Gastroesophageal sphincter (tissue), 3 donors: ENCODE data around the gene RTN4R.

Experiments used
- EP300 ChIP-seq: sonication (generic); formaldehyde crosslinking; IDR thresholded peaks from one replicate; pipeline ENCODE4 v1.6.1; 2017; ENCODE audit warnings: antibody characterized with exemption, mild to moderate bottlenecking
- POLR2A ChIP-seq, 2 donors: fragments of 450-650 bp; IDR thresholded peaks; one replicate each; pipeline ENCODE4 v1.6.1; 2017; ENCODE audit warnings: antibody characterized with exemption in 2 of 2, mild to moderate bottlenecking in 2 of 2, moderate library complexity in 1 of 2
- POLR2AphosphoS5 ChIP-seq: sonication (generic); formaldehyde crosslinking; IDR thresholded peaks from one replicate; pipeline ENCODE4 v1.6.1; 2017; ENCODE audit warnings: antibody characterized with exemption
- TF ChIP-seq, protein P1 (sequence below), 4 experiments: fragments of 200-600 bp in 2 of 4; fragments of 450-650 bp in 2 of 4; sonication (generic) in 1 of 4; IDR thresholded peaks; one replicate each; pipeline ENCODE4 v1.5.1; 2017 to 2019; ENCODE audit warnings: antibody characterized with exemption in 4 of 4, mild to moderate bottlenecking in 2 of 4, moderate library complexity in 2 of 4

DNA sequence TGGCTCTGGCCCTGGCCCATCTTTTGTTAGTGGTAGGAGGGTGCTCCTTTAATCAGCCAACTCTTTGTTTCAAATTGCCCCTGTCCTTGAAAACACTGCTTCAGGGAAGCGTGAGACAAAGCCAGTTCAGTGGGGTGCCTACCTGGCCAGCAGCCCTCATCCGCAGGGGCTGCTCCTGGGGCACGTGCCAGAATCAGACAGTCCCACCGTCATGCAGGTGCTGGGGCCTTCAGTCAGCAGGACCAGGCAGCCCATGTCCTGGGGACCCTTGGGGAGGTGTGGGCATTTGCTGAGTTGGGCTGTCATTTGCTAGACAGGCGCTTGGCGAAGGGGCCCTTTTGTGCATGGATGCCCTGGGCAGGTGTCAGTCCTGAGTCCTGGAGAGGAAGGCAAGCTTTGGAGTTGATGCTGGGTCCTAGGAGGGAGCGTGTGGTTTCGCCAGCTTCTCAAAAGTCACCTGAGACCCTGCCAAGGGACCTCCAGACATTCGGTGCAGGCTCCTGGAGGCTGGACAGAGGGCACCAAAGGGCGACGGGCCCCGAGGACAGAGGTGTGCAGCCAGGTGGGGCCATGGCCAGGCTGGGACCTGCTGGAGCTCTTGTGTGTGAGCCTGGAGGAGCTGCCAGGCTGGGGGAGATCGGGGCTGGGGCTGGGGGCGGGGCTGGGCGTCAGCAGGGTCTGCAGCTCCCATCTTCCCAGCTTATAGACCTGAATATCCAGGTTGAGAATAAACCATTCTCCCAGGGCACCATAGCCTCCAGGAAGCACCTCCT lies 15.0 kb upstream of the RTN4R start:
- TF ChIP-seq, protein P1, sequence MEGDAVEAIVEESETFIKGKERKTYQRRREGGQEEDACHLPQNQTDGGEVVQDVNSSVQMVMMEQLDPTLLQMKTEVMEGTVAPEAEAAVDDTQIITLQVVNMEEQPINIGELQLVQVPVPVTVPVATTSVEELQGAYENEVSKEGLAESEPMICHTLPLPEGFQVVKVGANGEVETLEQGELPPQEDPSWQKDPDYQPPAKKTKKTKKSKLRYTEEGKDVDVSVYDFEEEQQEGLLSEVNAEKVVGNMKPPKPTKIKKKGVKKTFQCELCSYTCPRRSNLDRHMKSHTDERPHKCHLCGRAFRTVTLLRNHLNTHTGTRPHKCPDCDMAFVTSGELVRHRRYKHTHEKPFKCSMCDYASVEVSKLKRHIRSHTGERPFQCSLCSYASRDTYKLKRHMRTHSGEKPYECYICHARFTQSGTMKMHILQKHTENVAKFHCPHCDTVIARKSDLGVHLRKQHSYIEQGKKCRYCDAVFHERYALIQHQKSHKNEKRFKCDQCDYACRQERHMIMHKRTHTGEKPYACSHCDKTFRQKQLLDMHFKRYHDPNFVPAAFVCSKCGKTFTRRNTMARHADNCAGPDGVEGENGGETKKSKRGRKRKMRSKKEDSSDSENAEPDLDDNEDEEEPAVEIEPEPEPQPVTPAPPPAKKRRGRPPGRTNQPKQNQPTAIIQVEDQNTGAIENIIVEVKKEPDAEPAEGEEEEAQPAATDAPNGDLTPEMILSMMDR (IDR thresholded peaks at IDR 0.05): no peak
- no peak for TF ChIP-seq POLR2A (IDR thresholded peaks at IDR 0.05)
- no peak for TF ChIP-seq POLR2AphosphoS5
- TF ChIP-seq EP300: no peak
